GM19463 (cell line): Measurements from ENCODE around the gene AGBL2.
"Not testable (repeated sequence)": the region's sequence is repeated elsewhere in the genome, so short reads cannot be mapped to it uniquely, and the experiment has no call there.

Experiments used
- ATAC-seq: cut with Tn5 transposase; IDR thresholded peaks from one replicate; pipeline ENCODE4 v1.9.1; 2021; ENCODE audit warnings: mild to moderate bottlenecking, moderate library complexity; ENCODE audit not compliant: unreplicated experiment

Gene AGBL2, protein sequence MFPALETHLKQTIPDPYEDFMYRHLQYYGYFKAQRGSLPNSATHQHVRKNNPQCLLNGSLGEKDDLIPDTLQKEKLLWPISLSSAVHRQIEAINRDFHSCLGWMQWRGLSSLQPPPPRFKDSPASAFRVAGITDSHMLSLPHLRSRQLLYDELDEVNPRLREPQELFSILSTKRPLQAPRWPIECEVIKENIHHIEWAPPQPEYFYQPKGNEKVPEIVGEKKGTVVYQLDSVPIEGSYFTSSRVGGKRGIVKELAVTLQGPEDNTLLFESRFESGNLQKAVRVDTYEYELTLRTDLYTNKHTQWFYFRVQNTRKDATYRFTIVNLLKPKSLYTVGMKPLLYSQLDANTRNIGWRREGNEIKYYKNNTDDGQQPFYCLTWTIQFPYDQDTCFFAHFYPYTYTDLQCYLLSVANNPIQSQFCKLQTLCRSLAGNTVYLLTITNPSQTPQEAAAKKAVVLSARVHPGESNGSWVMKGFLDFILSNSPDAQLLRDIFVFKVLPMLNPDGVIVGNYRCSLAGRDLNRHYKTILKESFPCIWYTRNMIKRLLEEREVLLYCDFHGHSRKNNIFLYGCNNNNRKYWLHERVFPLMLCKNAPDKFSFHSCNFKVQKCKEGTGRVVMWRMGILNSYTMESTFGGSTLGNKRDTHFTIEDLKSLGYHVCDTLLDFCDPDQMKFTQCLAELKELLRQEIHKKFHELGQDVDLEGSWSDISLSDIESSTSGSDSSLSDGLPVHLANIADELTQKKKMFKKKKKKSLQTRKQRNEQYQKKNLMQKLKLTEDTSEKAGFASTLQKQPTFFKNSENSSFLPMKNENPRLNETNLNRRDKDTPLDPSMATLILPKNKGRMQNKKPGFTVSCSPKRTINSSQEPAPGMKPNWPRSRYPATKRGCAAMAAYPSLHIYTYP

DNA sequence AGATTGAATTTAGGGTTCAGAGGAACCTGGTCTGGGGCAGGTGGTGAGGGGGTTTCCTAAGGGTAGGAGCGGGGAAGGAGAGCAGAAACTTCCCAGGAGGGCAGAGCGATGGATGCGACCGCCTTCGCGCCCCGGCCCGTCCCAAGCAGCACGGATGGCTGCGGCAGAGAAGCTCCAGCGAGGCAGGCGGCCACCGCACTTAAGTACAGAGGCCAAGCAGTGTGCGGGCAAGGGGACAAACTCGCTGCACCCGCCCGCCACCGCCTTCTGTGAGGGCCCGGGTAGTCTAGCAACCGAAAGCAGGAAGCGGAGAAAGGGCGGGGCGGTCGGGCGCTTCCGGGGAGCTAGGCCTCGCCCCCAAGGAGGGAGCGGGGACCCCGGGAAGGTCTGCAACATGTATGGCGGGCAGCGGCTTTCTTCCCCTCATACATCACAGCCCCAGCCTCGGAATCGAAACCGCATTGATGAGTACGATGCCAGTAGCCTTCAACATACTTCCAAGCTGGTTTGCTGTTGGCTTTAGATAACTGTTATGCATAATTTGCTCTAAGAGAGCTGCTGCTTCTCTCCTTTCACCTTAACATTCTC is at the start of gene AGBL2:
TSS of gene AGBL2 (minus strand) at position 288 of the 588 bp plus-strand sequence. CDS start 719 bp downstream, outside the sequence.
- peak; percentile 99 for ATAC-seq

- not testable (repeated sequence) for ATAC-seq
Measured at GRCh38 chr11:47759291-47759690, 44.1 kb upstream of the AGBL2 start.

DNA sequence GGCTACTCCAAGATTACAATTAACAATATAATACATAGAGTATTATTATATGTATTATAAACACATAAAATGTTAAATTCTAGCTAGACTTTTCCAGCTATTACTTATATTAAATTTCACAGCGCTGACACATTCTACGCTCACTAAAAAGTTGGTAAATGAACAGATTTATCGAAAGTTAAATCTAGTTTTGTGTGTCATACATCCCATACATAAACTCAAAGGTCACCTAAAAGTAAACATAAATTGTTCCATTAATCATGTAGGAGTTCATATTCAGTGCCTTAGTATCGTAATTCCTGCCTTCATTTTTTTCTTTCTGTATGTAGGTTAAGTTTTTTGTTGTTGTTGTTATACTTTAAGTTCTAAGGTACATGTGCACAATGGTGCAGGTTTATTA is 41.0 kb upstream of the AGBL2 start:
- no peak for ATAC-seq

DNA sequence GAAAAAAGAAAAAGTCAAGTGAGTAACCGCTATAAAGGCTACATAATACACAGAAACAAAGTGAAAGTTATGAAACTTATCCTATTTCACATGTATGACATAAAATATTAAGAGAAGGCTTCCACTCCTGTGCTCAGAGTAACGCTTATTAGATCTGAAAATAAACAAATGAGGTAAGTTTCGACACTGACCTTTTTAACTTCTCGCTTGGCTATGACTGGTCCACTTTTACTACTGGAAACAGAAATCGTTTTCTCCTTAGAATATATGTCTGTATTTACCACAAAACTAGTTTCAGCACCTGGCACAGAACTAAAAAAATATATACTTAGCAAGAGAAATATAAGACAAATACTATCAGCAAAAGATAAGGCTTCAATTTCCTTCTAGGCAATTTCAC is 35.6 kb upstream of the AGBL2 start:
- ATAC-seq: no peak

DNA sequence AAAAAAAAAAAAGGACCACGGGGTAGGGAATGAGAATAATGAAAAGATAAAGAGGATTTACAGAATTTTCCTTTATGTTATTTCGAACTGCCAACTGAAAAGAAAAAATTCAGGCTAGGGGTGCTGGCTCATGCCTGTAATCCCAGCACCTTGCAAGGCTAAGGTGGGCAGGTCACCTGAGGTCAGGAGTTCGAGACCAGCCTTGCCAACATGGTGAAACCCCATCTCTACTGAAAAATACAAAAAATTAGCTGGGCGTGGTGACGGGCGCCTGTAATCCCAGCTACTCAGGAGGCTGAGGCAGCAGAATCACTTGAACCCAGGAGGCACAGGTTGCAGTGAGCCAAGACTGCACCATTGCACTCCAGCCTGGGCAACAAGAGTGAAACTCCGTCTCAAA is 27.3 kb upstream of the AGBL2 start:
- ATAC-seq: not testable (repeated sequence)

DNA sequence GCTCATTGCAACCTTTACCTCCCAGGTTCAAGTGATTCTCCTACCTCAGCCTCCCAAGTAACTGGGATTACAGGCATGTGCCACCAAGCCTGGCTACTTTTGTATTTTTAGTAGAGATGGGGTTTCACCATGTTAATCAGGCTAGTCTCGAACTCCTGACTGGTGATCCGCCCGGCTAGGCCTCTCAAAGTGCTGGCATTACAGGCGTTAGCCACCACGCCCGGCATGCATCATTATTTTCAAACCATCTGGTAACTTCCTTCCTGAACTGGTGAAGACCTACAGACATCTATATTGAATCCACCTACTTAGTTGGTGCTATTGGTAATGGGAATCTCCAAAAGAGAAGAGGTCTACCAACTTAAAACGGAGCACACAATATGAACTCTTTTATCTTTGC is 22.6 kb upstream of the AGBL2 start:
- ATAC-seq: not testable (repeated sequence)

- ATAC-seq: no peak
Measured at GRCh38 chr11:47732271-47732670, 17.1 kb upstream of the AGBL2 start.

DNA sequence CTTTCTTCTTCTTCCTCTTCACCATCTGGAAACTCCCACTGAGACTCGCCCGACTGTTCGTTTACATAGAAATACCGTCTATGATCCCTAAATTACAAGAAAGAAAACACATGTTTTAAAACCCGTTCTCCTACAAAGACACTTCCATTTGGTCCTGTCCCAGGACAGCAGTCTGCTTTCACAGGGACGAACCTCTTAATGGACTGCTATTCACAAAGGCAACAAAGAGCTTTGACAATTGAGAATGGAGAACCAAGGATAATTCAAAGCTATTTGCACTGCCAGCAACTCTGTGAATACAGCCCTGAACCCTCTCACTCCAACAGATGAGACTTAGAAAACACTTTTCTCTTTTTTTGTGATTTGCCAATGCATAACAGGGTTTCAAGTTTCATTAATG is 16.3 kb upstream of the AGBL2 start:
- no peak for ATAC-seq

DNA sequence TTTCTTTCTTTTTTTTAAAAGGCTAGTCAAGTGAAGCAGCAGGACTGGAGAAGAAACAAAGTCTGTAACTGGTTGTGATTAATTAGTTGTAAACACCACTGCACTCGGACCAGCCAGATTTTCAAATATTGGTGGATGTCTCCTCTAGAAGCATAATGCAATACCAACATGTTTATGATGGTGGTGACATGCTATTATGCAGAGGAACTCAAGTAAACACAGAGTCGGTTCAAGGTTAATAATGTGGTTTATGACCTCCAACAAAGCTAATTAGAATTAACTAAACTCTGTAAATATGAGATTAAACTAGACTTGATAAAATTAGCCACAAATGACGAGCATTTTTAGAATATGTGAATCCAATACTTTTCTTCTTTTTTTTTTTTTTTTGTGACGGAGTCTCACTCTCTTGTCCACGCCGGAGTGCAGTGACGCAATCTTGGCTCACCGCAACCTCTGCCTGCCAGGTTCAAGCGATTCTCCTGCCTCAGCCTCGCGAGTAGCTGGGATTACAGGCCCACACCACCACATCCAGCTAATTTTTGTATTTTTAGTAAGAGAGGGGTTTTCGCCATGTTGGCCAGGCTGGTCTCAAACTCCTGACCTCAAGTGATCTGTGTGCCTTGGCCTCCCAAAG is 11.8 kb upstream of the AGBL2 start:
- ATAC-seq: no peak

- no peak for ATAC-seq
Measured at GRCh38 chr11:47726118-47726442, 10.9 kb upstream of the AGBL2 start.

DNA sequence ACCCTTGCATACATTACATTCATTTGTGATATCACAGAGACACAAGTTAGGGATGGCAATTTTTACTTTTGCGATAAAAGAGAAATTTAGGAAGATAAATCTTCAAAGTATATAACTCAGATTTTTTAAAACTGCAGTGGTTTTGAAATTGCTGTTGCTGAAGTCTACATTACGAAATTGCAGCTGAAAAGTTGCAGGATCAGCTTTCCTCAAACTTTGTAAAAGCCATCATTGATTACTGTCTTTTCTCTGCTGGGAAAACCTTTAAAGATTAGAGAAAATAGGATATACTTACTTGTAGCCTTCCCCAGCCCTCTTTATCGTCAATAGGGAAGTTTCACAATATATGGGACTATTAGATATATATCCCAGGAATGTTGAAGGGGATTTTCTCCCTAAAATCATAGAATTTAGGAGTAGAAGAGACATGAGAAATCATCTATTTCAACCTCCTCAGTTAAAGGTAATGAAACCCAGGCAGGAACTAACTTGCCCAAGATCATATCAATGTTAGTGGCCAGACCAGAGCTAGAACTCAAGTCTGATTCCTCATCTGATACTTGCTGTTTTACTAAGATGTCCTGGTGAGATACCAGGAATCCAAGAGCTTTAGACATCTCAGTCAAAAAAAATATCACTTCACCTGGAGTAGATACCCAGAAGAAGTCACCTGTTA is 10.4 kb upstream of the AGBL2 start:
- ATAC-seq: no peak

GRCh38 chr11:47724041-47724729 is 9.0 kb upstream of the AGBL2 start:
- ATAC-seq: no peak

- ATAC-seq: no peak
Measured at GRCh38 chr11:47723041-47723440, 7.9 kb upstream of the AGBL2 start.

- ATAC-seq: no peak
Measured at GRCh38 chr11:47720651-47721050, 5.5 kb upstream of the AGBL2 start.

DNA sequence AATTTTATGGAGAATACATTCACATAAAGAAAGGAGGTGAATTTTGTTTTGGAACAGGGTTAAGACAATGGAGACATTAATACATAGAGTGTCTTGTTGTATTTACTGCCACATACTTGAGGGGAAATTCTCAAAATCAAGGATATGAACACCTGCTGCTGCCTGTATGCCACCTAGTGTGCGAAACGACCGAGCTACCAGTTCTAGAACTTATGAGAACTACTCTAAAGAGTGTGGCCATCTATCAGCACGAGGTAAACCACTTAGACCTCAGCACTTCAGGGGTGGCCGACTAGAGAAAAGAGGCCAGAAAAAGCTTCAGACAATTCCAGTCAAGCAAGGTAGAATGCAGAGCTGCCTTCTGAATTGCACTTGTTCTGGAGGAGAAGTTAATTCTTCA is 1.5 kb upstream of the AGBL2 start:
- no peak for ATAC-seq

DNA sequence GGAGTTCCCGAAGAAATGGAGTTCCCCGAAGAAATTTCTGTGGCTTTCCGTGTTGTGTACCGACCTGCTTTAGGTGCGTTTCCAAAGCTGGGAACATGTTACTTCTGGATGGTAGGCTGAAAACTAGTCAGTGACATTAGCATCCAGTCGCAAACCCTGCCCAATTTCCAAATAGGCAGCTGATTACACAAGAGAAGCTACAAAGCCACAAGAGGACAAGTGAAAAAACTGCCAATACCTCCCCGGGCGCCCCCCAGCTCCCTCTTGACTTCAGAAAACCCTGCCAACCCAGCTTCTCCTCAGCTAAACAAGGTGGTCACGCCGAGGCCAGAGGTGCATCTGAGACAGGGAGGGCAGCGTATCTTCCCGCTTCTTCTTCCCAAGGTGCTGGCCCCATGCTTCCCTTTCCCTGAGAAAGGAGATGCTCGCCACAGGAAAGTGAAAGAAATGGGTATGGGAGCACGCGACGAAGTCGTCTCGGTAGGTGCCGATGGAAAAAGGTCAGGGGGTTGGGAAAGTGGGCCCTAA is 551 bp downstream of the AGBL2 start:
- ATAC-seq: no peak

- ATAC-seq: no peak
Measured at GRCh38 chr11:47711816-47712215, 3.4 kb downstream of the AGBL2 start.

- ATAC-seq: no peak
Measured at GRCh38 chr11:47711225-47711624, 3.9 kb downstream of the AGBL2 start.

GRCh38 chr11:47707275-47707786 is 7.8 kb downstream of the AGBL2 start:
- not testable (repeated sequence) for ATAC-seq

DNA sequence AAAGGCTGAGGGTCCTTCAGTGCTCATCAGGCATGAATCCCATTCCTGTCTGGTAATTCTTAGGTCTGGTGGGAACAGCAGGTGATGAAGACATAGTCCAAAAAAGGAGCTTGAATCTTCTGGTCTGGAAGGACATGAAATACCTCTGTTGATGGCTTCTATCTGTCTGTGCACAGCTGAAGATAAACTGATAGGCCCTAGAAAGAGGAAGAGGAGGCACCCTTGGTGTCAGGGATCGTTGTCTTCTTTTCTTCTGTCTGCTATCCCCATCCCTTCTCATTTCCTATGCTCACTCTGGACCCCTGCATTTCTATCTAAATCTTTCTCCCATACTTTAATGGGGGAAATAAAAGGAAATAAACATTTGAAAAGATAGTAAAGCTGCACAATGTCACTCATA is 9.4 kb downstream of the AGBL2 start:
- ATAC-seq: no peak
